AG04450 (cell line): Measurements from ENCODE around the gene CDKN1A. TPM values are rescaled to one million over a fixed set of nuclear protein-coding genes. Genes with fewer than 3 reads are reported as not detected.

ENCODE experiments used
- CTCF ChIA-PET: fragments of 300-600, 350-600 bp; formaldehyde crosslinking; extraction: SDS; loops from one replicate; lab custom pipeline; 2022; ENCODE audit warnings: antibody characterized with exemption, inconsistent platforms; lab: Charles Lee
- POLR2A ChIA-PET: fragments of 350-600 bp; formaldehyde crosslinking; extraction: SDS; loops from one replicate; lab custom pipeline; 2021; ENCODE audit warnings: antibody characterized with exemption, inconsistent platforms; lab: Yijun Ruan, JAX
- DNase-seq: peaks from one replicate; pipeline ENCODE4 v3.0.0-alpha.2; 2011; ENCODE audit warnings: low read depth, low spot score
- H3K27ac ChIP-seq: one replicate; pipeline ENCODE4 v1.5.1; 2012; ENCODE audit warnings: low read depth, low read length, control low read depth
- H3K27me3 ChIP-seq: one replicate; pipeline ENCODE4 v1.6.0; 2012; ENCODE audit warnings: low read length; ENCODE audit not compliant: control insufficient read depth, insufficient read depth
- H3K4me3 ChIP-seq: 2 replicates; pipeline ENCODE4 v1.5.1; 2011; ENCODE audit warnings: mild to moderate bottlenecking, low read depth, low read length, control low read depth
- H3K9me3 ChIP-seq: 2 replicates; pipeline ENCODE4 v1.5.1; 2012; ENCODE audit warnings: low read length; ENCODE audit not compliant: control insufficient read depth, insufficient read depth
- polyA plus RNA-seq: library from polyadenylated mRNA; depleted of rRNA; stranded (reverse); fragments of >200 nt; gene quantifications from 2 replicates; pipeline ENCODE4 v1.2.3, GENCODE V29; 2011
- TF ChIP-seq, protein P1 (sequence below): IDR thresholded peaks from 2 replicates; pipeline ENCODE4 v1.5.1; 2011; ENCODE audit warnings: low read depth, low read length, control low read depth, inconsistent platforms

Gene CDKN1A
- polyA plus RNA-seq, 1 experiment, result 722 TPM

DNA sequence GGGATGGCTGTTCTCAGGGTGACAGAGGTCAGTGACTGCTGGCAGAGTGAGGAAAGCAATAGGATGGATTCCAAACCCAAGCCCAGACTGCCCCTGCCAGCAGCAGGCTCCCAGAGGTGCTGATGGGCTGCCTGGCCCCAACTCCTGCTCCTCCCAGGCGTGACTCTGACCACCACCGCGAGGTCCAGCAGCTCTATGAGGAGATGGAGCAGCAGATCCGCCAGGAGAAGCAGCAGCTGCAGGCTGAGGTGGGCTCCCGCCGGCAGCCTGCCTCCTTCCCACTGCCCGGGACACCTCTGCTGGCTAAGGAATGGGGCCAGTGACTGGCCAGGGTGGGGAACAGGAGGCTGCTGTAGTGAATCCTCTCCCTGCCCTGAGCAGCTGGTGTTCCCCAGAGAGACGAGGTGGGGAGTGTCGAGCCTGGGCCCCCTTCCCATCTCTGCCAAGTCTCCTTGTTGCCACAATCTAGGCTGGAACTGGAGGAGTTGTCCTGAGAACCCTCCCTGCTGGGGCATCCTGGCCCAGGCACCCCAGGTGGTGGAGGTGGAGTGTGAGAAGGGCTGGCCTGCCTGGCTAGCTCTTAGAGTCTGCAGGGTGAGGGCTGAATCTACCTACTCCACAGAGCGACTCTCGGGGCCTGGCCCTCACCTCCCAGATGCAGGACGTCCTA is 39.5 kb downstream of the CDKN1A start:
- Histone ChIP-seq H3K27me3 (peaks cover 43% of the 10 kb centered on the region), H3K9me3 (no peaks in the 10 kb centered on the region; the same call in 1 of the 2 replicates), H3K4me3 (no peak overlapping the region), H3K27ac (no peak overlapping the region)
- CTCF ChIA-PET, result interaction anchor here (0.6 to 0.7 kb wide), 2 partner anchors 42 to 103 kb away, joined by 3 read pairs; no protein-coding TSS in a partner anchor
- TF ChIP-seq, protein P1, sequence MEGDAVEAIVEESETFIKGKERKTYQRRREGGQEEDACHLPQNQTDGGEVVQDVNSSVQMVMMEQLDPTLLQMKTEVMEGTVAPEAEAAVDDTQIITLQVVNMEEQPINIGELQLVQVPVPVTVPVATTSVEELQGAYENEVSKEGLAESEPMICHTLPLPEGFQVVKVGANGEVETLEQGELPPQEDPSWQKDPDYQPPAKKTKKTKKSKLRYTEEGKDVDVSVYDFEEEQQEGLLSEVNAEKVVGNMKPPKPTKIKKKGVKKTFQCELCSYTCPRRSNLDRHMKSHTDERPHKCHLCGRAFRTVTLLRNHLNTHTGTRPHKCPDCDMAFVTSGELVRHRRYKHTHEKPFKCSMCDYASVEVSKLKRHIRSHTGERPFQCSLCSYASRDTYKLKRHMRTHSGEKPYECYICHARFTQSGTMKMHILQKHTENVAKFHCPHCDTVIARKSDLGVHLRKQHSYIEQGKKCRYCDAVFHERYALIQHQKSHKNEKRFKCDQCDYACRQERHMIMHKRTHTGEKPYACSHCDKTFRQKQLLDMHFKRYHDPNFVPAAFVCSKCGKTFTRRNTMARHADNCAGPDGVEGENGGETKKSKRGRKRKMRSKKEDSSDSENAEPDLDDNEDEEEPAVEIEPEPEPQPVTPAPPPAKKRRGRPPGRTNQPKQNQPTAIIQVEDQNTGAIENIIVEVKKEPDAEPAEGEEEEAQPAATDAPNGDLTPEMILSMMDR, result no peak
- POLR2A ChIA-PET, result no interaction called here
- DNase-seq, result no peak

DNA sequence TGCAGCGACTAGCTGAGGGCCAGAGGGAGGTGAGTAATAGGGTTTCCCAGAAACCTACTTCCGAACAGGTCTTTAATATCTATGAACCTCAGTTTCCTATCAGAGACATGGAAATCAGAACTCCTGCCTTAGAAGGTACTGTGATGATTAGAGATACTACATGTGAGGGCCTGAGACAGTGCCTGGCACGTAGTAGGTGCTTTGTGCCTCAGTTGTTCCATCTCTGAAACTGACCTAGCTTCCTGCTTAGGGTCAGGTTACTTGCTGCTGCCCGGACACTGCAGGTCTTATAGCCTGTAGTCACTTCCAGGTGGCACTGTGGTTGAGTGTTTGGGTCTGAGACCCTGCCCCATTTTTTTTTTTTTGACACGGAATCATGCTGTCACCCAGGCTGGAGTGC is 40.0 kb downstream of the CDKN1A start:
- POLR2A ChIA-PET, result interaction anchor here (0.7 kb wide), 1 partner anchor 806 kb away, joined by 3 read pairs; no protein-coding TSS in a partner anchor
- no peaks in the 10 kb centered on the region; the same call in 1 of the 2 replicates for H3K9me3 ChIP-seq
- peaks cover 43% of the 10 kb centered on the region for H3K27me3 ChIP-seq
- TF ChIP-seq, protein P1, result no peak
- CTCF ChIA-PET, result interaction anchor here (0.7 to 2.5 kb wide), 2 partner anchors 41 to 103 kb away, joined by 3 to 10 read pairs; no protein-coding TSS in a partner anchor
- no peak for DNase-seq
- H3K4me3 ChIP-seq, result no peak overlapping the region
- H3K27ac ChIP-seq, result no peak overlapping the region

DNA sequence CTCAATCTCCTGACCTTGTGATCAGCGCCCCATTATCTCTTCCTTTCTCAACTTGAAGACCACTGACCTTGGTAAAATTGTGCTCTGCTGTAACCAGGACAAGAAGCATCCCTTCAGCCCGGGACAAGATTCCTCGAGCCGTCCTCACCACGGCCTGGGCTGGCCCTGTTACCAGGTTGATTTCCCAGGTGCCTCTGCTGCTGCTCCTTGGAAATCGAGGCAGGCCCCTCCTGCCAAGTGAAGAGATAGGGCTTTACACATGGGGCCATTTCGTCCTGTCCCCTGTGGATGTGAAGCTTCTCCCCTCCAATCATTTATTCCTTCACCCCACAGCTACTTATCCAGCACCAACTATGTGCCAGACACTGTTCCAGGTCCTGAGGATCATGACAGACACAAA is 40.6 kb downstream of the CDKN1A start:
- no peaks in the 10 kb centered on the region; the same call in 1 of the 2 replicates for H3K9me3 ChIP-seq
- peaks cover 37% of the 10 kb centered on the region for H3K27me3 ChIP-seq
- no peak overlapping the region for H3K27ac ChIP-seq
- TF ChIP-seq, protein P1, result no peak
- no peak overlapping the region for H3K4me3 ChIP-seq
- POLR2A ChIA-PET, result interaction anchor here (0.7 kb wide), 1 partner anchor 806 kb away, joined by 3 read pairs; no protein-coding TSS in a partner anchor
- DNase-seq, result no peak
- CTCF ChIA-PET, result interaction anchor here (2.5 kb wide), 1 partner anchor 104 kb away, joined by 10 read pairs; no protein-coding TSS in a partner anchor

DNA sequence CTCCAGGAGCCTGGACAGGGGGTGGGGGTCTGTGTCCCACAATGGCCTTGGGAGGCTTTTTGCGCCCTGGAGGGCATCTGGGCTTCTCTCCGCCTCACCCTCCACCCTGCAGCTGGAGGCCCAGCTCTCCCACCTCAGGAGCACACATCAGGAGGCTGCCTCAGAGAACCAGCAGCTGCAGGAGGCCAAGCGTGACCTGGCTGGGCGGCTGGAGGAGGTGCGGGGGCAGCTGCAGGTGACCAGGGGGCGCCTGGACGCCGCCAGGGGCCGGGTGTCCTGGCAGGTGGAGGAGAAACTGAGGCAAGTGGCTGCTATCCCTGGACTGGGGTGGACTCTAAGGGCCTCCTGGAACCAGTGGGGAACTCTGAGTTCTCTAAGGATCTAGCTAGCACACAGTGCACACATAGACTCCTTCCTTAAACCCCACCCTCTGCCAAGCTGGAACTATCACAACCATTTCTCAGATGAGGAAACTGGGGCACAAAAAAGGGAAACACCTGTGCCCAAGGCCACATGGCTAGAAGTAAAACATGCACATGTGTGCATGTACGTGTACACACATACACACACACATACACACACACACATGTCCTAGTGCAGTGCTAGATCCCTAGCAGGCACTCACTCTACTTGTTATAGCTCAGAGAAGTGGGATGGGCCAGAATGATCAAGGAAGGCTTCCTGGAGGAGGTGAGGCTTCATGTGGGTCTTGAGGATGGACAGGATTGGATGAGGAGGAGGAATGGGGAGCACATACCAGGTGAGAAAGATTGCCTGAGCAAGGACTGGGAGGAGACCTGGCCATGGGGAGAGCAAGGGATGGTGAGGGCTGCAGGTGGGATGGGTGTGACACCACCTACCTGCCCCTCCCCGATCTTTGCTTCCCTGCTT is 42.0 kb downstream of the CDKN1A start:
- no peak for DNase-seq
- CTCF ChIA-PET, result interaction anchor here (0.7 to 2.5 kb wide), 3 partner anchors 39 to 105 kb away, joined by 3 to 10 read pairs (median 5); no protein-coding TSS in a partner anchor
- TF ChIP-seq, protein P1, result no peak
- Histone ChIP-seq H3K4me3 (no peak overlapping the region), H3K27ac (no peak overlapping the region), H3K27me3 (peaks cover 30% of the 10 kb centered on the region), H3K9me3 (no peaks in the 10 kb centered on the region; the same call in 1 of the 2 replicates)
- POLR2A ChIA-PET, result no interaction called here
